Measurements from ENCODE around the gene PRKG2.

Gene PRKG2

DNA sequence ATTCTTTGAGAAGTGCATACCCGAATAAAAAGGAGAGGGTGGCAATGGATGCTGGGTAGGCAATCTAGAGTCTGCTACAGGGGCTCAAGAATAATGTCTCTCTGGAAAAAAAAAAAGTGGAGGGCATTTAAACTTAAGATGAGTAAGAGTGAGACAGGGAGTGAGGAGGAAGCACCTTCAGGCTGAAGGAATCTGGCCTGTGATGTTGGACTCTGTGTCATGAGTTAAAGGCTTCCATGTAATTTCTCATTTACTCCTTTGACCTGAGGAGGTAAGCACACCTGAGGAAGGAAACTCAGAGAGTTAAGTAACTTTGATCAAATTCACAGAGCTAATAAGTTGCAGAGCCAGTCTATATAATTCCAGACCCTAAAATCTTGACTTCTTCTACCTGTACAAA is 3.2 kb upstream of the PRKG2 start:
- DNase-seq (ENCODE audit: low read depth in 3 of 3): no peak

DNA sequence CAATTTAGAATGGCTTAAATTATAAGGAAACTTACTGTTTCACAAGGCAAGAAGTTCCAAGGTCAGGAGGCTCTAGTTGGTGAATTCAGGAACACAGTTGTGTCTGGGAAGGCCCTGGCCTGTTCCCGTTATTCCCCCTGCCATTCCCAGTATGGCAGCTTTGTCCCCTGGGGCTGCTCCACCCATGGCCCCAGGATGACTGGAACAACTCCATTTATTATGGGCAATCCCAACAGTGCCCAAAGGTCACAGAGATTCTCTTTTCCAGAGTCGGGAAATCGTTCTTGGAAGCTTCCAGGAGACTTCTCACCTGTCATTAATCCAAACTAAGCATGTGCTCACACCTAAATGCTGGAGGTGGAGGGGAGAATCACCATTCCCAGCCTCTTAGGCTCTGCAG is 2.8 kb upstream of the PRKG2 start:
- DNase-seq (ENCODE audit: low read depth in 3 of 3): no peak

DNA sequence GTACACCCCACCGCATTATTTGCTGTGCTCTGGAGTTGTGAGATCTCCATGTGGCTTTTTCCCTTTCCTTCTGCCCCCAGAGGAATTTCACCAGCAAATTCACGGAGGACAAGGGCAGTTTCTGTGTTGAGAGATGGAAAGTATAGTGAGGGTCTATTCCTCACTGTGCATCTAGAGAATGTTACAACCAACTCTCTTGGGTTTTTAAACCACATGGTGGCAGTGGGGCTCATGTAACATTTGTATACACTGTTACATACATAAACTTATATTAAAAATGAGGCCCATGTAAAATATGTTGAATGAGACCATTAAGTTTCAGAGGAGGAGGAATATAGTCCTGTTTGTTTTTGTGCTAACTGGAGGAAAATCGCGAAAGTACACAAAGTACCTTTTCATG is 909 bp upstream of the PRKG2 start:
- no peak for DNase-seq (ENCODE audit: low read depth in 3 of 3)

DNA sequence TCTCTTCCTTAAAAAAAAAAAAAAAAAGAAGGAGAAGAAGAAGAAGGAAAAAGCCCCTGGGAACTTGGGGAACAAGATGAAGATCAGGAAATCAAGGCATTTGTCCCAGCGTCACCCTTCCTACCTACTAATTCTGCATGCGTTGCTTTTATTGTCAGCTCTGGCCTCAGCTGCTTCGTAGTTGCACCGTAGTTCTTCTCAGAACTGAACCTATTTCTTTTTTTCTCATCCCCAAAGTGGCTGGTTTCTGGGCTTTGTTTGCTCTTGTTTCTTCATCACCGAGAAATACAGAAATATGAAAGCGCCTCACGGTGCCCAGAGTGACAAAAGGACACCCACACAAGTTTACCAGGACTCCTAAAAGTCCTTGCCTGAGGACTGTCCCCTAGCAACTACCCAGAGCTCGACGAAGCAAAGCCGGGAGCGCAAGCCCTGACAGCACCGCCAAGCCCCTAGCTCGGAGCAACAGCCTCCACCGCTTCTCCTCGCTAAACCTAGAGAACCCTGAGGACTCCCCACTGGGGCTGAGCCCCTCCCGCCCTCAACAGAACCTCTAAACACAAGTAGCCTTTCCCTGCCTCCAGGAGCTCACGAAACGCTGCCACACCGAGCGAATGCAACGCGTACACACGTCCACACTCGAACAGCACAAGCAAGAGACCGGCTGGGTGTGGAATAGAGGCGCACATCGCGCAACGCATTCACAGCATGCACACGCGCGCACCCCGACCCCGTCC is 710 bp downstream of the PRKG2 start:
- no peak for DNase-seq (ENCODE audit: low read depth in 3 of 3)

DNA sequence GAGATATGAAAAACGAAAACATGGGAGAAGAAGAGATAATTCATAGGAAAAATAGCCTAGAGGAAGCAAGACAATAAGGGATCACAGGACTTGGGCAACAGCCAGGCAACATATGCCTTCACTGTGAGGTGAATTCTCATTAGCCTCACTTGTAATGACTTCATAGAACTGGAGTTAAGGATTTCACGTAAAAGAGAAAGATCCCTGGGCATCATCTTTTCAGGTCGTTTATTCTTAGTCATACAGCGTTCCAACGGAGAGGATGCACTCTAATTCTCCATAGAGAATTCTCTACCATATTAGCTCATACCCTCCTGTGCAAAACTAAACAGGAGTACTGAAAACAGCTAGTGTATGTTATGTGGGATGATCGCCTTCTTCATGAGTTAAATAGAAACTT is 1.4 kb downstream of the PRKG2 start:
- no peak for DNase-seq (ENCODE audit: low read depth in 3 of 3)

DNA sequence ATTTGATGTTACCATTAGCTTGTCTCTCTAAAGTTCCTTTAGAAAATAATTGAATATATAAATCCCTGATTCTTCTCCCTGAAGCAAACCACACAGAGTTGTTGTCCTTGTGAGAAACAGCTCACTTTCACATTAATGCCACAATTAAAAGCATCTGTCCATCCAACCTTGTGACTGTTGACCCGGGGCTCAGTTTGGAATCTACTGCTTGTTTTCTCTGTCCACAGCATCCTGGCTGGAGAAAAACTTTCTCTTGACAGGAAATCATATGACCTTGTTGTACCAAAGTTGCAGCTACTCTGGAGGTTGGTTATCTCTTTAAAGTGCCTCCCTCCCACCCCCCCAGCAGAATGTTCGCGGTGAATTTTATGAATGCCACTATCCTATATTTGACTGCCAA is 3.1 kb downstream of the PRKG2 start:
- no peak for DNase-seq (ENCODE audit: low read depth in 3 of 3)

DNA sequence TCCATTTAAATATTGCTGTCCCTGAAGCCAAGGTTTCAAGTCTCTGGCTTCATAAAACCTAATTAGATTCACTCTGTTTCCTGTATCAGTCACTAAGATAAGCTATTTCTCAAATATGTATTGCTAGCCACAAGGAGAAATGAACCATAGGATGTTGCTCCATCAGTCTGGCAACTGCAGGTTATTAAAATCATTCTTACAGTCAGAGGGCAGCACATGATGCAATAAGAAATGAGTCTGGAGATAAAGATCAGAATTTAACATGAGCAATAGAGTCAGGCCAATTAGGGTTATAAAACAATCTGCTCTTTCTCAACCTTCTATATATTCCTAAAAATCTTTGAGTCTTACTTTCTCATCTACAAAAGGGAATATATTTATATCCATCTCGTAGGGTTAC is 7.2 kb downstream of the PRKG2 start:
- DNase-seq (ENCODE audit: low read depth in 3 of 3): no peak

DNA sequence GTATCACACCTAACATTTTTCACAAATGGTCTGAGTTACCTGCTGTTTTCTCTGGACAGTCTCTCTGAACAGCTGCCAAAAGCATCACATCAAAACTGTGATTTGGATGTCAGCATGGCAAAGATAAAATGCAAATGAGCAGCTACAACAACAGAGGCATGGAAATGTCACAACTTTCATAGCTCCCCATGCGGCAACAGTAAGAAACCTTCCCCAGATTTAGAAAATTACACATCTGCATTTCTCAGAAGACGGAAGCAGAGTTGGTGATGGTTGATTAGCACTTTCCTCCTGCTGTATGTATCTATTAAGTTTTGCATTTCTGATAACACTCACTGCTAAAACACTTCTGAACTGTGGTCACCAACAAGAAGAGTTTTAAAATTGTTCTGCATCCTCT is 9.7 kb downstream of the PRKG2 start:
- DNase-seq (ENCODE audit: low read depth in 3 of 3): no peak

DNA sequence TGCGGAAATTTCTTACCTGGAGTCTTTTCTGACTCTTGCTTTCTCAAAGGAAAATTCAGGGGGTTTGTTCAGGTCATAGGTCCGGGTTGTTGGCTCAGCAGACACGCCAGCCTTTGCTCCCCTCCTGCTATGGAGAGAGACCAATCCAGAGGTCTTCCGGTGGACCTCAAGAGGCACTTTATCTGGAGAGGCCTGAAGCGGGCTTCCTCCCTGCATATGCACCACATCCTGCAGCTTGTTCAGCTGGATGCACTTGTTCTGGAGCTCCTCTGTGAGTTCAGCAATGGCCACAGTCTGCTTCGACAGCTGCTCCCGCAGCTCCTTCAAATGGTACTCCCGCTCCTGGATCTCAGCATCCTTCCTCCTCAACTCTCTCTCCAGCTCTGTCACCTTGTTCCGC is 10.5 kb downstream of the PRKG2 start:
- DNase-seq (ENCODE audit: low read depth in 3 of 3): no peak

DNA sequence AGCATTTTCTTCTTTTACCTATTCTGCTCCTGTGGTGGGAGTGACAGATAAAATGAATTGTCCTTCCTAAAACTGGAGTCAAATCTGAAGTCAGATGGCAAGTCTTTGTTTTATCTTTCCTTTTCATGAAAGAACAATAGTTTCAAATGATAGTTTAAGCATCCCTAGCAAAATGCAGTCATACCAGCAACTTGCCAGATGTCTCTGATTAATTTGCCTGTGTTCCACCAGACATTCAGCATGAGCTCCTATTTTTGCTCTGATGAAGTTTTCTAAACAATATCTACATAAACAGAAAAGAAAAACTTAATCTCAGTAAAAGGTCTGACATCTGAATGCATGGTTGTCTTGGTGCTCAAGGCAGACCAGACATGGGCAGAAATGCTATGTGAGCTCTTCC is 15.2 kb downstream of the PRKG2 start:
- DNase-seq (ENCODE audit: low read depth in 3 of 3): no peak

DNA sequence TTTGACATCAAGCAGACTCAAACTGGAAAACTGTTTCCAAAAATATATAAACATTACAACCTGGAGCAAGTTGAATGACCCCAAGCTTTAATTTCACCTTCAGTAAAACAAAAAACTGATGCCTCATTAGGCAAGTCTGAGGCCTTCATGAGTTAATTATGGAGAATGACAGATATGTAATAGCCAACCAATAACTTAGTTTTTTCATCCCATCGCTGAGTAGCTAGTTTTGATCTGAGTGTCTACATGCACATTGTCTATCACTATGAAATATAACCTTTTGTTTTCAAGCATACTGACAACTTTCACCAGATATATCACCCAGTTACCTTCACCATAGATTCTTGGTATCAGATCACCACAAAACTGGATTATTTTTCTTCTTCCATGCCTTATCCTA is 16.4 kb downstream of the PRKG2 start:
- no peak for DNase-seq (ENCODE audit: low read depth in 3 of 3)

DNA sequence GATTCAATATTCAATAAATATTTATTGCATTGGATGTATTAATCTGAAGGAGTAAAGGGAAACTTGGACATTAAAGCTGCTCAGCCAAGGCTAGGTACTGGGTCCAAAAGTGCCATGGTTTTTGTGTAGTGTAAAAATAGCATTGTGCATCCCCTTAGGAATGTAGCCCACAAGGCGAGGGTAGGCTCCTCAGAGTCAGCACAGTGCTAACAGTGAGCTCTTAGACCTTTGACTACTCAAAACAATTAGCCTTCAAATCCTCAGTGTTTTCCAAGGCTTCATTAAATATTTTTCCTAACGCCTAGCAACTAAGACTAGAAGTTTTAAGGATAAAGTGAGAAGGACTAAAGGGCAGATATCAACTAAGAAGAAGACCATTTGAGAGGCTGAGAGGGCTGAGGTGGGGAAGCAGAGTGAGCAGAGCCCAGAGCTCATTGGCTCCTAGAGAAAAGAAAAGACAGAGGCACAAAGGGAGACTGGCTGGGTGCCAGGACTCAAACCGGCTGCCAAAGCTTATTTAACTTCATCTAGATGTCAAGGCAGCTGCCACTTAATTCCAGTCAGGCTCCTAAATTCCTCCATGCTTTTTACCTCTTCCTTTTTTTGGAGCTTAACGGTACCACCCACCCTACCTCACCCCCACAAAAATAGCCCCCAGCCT is 17.0 kb downstream of the PRKG2 start:
- DNase-seq (ENCODE audit: low read depth in 3 of 3): no peak

DNA sequence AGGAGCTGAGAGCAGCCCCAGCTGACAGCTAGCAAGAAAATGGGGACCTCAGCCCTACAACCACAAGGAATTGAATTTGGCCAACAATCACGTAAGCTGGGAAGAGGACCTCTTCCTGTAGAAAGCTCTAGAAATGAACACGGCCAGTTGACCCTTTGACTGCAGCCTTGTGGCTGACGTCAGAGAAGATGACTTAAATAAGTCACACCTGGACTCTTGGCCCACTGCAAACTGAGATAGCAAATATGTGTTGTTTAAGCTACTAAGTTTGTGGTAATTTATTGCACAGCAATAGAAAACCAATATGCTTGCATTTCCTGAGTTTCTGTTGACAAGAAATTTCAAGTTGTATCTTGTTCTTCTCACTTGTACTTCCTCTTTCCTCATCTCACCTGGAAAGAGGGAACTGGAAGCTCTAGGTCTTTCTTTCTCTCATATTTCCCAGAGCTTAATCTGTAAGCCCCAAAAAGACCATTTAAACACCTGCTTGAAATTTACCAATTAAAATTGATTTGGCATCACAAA is 18.8 kb downstream of the PRKG2 start:
- no peak for DNase-seq (ENCODE audit: low read depth in 3 of 3)

DNA sequence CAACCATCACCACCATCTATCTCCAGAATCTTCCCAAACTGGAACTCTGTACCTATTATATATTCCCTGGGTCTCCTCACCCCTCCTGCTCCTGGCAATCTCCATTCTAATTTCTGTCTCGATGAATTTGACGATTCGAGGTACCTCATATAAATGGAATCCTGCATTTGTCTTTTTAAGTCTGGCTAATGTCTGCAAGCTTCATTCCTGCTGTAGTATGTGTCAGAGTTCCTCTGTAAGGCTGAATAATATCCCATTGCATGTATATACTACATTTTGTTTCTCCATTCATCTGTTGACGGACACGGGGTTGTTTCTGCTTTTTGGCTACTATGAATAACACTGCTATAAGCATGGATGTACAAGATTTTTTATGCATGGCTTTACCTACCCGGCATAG is 19.5 kb downstream of the PRKG2 start:
- no peak for DNase-seq (ENCODE audit: low read depth in 3 of 3)

DNA sequence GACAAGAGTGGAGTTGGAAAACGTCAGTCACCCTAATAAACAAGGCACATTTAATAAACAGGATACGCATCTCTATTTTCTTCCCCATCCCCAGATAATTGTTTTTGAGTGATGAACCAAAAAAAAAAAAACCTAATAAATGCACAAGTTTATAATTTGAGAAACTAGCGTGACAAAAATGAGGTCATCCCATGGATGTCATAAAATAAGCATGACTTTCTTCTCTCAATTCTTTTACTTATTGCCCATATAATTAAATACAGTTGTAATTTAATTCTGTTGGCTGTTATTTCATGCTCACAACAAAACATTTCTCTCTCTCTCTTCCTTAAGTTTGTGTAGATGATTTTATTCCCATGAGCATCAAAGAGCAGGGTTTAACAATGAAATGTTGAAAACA is 20.7 kb downstream of the PRKG2 start:
- DNase-seq (ENCODE audit: low read depth in 3 of 3): no peak

DNA sequence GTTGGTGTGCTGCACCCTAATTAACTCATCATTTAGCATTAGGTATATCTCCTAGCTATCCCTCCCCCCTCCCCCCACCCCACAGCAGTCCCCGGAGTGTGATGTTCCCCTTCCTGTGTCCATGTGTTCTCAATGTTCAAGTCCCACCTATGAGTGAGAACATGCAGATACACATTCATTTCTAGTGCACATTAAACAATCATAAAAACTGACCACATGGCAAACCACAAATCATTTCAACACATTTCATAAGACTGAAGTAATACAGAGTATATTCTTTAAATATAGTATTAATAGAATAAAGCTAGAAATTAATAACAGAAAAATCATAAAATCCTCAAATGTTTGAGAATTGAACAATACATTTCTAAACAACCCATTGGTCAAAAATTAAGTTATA is 34.1 kb downstream of the PRKG2 start:
- no peak for DNase-seq (ENCODE audit: low read depth in 3 of 3)

DNA sequence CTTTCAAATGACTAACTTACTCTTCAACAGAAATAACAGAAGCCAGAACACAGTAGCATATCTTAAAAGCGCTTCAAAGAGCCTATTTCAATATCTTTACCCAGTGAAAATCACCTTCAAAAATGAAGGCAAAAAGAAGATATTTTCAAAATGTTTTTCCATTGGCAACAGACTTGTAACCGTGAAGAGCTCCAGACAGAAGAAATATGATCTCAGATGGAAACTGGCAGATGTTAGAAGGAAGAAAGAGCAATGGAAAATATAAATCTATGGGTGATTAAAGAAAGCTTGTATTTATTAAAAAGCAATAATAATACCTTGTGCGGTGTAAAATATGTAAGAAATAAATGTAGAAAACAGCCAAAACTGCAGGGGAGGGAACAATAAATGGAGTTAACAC is 35.7 kb downstream of the PRKG2 start:
- DNase-seq (ENCODE audit: low read depth in 3 of 3): no peak

DNA sequence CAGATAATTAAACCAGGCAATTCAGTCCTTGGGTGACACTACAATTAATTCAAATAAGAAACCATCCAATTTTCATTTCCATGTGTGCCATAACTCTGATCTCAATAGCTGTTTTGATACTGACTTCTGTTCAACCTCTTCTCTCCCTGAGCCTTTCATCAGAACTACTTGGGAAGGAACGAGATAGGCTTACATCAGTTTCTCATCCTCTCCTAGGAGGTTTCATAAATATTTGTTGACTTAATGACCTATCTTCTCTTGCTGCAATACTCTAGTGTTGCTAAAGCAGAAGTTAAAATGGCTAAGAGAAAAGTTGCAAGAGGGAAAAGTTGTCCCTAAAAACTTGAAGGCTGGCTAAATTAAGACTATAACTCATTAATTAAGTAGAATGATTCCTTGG is 41.8 kb downstream of the PRKG2 start:
- no peak for DNase-seq (ENCODE audit: low read depth in 3 of 3)

DNA sequence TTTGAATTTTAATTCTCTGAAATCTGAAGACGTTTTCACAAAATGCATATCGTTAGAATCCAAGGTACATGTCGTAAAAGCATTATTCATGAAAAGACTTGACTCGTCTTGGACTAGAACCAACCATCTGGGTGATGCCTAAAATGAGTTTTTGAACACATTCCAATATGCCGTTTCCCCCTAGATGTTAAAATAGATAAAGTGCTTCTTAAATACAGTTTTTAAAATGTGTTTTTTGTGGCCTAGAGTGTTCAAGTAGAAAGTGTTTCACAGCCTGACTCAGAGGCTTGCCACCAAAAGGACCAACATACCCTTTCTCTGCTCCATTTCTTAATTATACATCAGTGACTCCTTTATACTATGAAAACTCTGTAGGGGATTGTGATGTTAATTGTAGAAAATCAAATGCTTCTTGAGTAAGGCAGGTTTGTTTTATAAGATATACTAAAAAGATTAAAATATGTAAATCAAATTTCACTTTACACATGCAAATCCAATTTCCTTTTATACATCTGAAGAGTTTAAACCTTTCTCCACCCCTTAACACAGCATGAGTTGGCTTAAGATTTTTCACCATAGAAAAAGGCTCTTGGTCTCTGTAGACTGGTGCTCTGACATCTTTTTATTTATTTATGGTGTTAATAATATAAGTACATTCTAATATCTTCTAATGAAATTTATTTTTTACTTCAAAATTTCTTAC is 48.4 kb downstream of the PRKG2 start:
- no peak for DNase-seq (ENCODE audit: low read depth in 3 of 3)

DNA sequence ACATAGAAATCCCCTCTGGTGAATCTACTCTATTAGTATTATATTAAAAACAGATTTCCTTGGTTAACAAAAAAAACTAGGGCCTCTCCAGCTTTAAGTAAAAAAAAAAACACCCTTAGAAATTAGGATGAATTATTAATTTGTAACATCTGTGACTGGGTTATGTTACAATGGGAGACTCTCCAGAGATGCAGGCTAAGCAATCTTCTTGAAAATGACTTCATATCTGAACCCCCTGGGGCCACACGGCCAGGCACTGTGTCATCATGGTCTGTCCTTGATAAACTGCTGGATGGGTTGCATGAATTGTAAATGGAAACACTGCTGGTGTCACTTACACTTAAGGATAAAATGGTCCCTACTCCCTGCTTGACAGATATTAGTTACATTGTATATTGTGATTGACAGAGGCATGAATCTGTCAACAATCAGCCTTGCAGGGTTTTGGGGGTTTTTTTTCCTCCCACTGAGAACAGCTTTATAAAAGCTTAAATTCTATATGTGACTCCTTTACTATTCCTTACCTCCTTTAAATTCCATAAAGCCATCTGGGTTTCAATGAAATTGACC is 49.1 kb downstream of the PRKG2 start:
- no peak for DNase-seq (ENCODE audit: low read depth in 3 of 3)

DNA sequence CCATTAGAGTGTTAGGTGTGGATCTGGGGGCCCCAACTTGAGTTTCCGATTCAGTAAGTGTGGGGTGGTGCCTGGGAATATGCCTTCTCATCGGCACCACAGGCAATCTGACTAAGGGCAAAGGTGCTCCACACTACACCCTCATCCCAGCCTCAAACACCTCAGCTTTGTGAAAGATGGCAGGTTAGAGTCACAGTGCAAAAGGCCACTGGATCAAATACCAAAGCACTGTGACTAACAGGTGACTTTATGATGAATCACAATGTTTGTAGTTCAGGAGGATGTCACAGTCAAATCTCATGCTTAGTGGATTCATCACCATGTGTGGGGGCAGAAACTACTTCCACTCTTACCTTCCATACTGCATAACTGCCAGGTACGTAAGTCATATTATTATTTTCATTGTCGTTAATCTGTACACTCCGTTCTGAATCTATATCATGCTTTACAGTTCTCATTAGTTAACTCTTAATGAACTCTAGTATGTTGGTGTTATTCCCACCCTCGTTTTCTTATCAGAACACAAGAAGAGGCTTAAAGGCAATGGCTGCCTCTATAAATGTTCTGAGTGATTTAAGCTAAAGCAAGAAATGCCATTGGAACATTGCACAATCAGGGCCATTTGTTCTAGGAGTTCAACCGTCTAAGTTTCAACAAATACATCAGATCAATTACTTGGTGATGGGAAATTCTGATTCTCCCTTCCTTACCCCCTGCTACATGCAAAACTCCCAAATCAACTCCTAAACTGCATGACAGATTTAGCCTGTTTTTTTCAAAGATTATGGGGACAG is 50.2 kb downstream of the PRKG2 start:
- DNase-seq (ENCODE audit: low read depth in 3 of 3): peak in 2 of 3 donors; percentile 8 to 16

DNA sequence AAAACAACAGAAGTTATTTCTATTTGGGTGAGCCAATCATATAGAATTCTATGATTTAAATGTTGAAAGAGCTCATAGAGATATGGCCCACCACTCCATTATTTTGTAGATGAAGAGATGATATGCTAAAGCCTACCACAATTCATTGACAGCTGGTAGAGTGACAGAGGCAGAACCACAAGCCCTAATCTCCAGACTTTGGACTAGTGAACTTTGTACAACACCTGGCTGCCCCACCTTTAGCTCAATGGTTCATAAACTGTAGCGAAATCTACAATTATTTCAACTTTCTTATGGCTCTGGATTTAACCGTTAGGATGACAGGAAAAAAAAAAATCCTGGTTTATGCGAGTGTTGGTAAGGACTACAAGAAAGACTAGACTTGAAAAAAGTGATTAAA is 50.9 kb downstream of the PRKG2 start:
- DNase-seq (ENCODE audit: low read depth in 3 of 3): no peak

Data from stimulated activated CD4-positive, alpha-beta T cell treated with anti-CD3 and anti-CD28 coated beads, TNF-alpha, amount 100 ng/mL, for 48 hours (primary cell).